IMR-90 (cell line): ENCODE measurements around the gene TMEM181. TPM values are rescaled to one million over a fixed set of nuclear protein-coding genes. Genes with fewer than 3 reads are reported as not detected.
"Not testable (repeated sequence)": the region's sequence is repeated elsewhere in the genome, so short reads cannot be mapped to it uniquely, and the experiment has no call there.

Source experiments
- ATAC-seq: fragments of 200-7000 bp; cut with Tn5 transposase; 2 replicates; pipeline ENCODE4 v1.9.1; 2020; ENCODE audit warnings: low read depth, mild to moderate bottlenecking, moderate library complexity
- BruUV-seq: library from RNA; stranded (reverse); fragments of 400-500 nt; replicated peaks from 2 replicates; lab custom pipeline; 2021; lab: Mats Ljungman, UMichigan
- CTCF ChIA-PET: fragments of 300-600 bp; formaldehyde crosslinking; extraction: SDS; loops from one replicate; lab custom pipeline; 2021; ENCODE audit warnings: antibody characterized with exemption; lab: Yijun Ruan, JAX
- POLR2A ChIA-PET: fragments of 300-600 bp; sonication (Branson Sonifier 250); formaldehyde crosslinking; loops from one replicate; lab custom pipeline; 2022; ENCODE audit warnings: antibody characterized with exemption; ENCODE audit not compliant: unreplicated experiment; lab: Charles Lee
- DNase-seq: peaks from one replicate; pipeline ENCODE4 v3.0.0; 2013
- H2AFZ ChIP-seq: replicated peaks from 2 replicates; pipeline ENCODE3; 2013; ENCODE audit warnings: low read length, mild to moderate bottlenecking; ENCODE audit not compliant: poor library complexity
- H2AK5ac ChIP-seq: 2 replicates; pipeline ENCODE4 v1.6.1; 2013; ENCODE audit warnings: low read depth, low read length, inconsistent platforms
- H2AK9ac ChIP-seq: replicated peaks from 2 replicates; pipeline ENCODE3; 2013; ENCODE audit warnings: mild to moderate bottlenecking, low read depth, low read length, moderate library complexity; ENCODE audit not compliant: poor library complexity
- H2BK120ac ChIP-seq: 2 replicates; pipeline ENCODE4 v1.6.1; 2013; ENCODE audit warnings: low read depth, low read length, inconsistent platforms
- H2BK15ac ChIP-seq: 3 replicates; pipeline ENCODE4 v1.6.1; 2013; ENCODE audit warnings: low read depth, low read length, inconsistent platforms
- H2BK20ac ChIP-seq: 2 replicates; pipeline ENCODE4 v1.6.1; 2013; ENCODE audit warnings: low read depth, mild to moderate bottlenecking, inconsistent platforms, low read length, moderate library complexity
- H2BK5ac ChIP-seq: 2 replicates; pipeline ENCODE4 v1.6.1; 2013; ENCODE audit warnings: mild to moderate bottlenecking, low read depth, low read length, inconsistent platforms; ENCODE audit not compliant: poor library complexity, severe bottlenecking
- H3K14ac ChIP-seq: replicated peaks from 2 replicates; pipeline ENCODE4 v1.6.1; 2013; ENCODE audit warnings: low read depth, low read length, inconsistent platforms
- H3K18ac ChIP-seq: 2 replicates; pipeline ENCODE4 v1.6.1; 2013; ENCODE audit warnings: low read depth, low read length, control low read depth
- H3K23ac ChIP-seq: 2 replicates; pipeline ENCODE4 v1.6.1; 2013; ENCODE audit warnings: low read depth, low read length, inconsistent platforms
- H3K27ac ChIP-seq: 2 replicates; pipeline ENCODE4 v1.5.1; 2013; ENCODE audit warnings: mild to moderate bottlenecking, control low read depth, low read length; ENCODE audit not compliant: insufficient read depth
- H3K27me3 ChIP-seq: 2 replicates; pipeline ENCODE4 v1.6.1; 2013; ENCODE audit warnings: low read length; ENCODE audit not compliant: control insufficient read depth, insufficient read depth
- H3K36me3 ChIP-seq: 2 replicates; pipeline ENCODE4 v1.6.1; 2013; ENCODE audit warnings: low read length, mixed read lengths; ENCODE audit not compliant: control insufficient read depth, insufficient read depth
- H3K4ac ChIP-seq: 2 replicates; pipeline ENCODE4 v1.6.1; 2013; ENCODE audit warnings: low read depth, low read length, inconsistent platforms
- H3K4me1 ChIP-seq: 2 replicates; pipeline ENCODE4 v1.6.1; 2013; ENCODE audit warnings: low read length, mixed read lengths; ENCODE audit not compliant: control insufficient read depth, insufficient read depth
- H3K4me2 ChIP-seq: 2 replicates; pipeline ENCODE4 v1.6.1; 2013; ENCODE audit warnings: low read depth, mild to moderate bottlenecking, control low read depth, low read length, moderate library complexity
- H3K4me3 ChIP-seq: 2 replicates; pipeline ENCODE4 v1.5.1; 2013; ENCODE audit warnings: low read depth, mild to moderate bottlenecking, control low read depth, low read length, moderate library complexity; ENCODE audit not compliant: insufficient read depth
- H3K56ac ChIP-seq: 2 replicates; pipeline ENCODE4 v1.6.1; 2013; ENCODE audit warnings: low read length, inconsistent platforms; ENCODE audit not compliant: insufficient read depth; ENCODE audit errors: extremely low read depth
- H3K79me1 ChIP-seq, 2 experiments: 2 replicates each; pipeline ENCODE4 v1.6.1; 2013; ENCODE audit warnings: low read length in 2 of 2, inconsistent platforms in 1 of 2, low read depth in 1 of 2
- H3K9ac ChIP-seq: 2 replicates; pipeline ENCODE4 v1.6.1; 2013; ENCODE audit warnings: low read depth, low read length, control low read depth
- H3K9me1 ChIP-seq: 2 replicates; pipeline ENCODE4 v1.6.1; 2013; ENCODE audit warnings: low read length, inconsistent platforms; ENCODE audit not compliant: insufficient read depth
- H3K9me3 ChIP-seq: 2 replicates; pipeline ENCODE4 v1.6.1; 2013; ENCODE audit warnings: low read length; ENCODE audit not compliant: control insufficient read depth, insufficient read depth
- H4K20me1 ChIP-seq: 2 replicates; pipeline ENCODE4 v1.6.1; 2013; ENCODE audit warnings: low read length, inconsistent platforms; ENCODE audit not compliant: insufficient read depth
- H4K5ac ChIP-seq: 2 replicates; pipeline ENCODE4 v1.6.1; 2013; ENCODE audit warnings: mild to moderate bottlenecking, low read depth, low read length, control low read depth
- H4K8ac ChIP-seq, 2 experiments: 2 replicates each; pipeline ENCODE4 v1.6.1; 2013; ENCODE audit warnings: low read depth in 2 of 2, low read length in 2 of 2, control low read depth in 1 of 2, inconsistent platforms in 1 of 2
- H4K91ac ChIP-seq: 2 replicates; pipeline ENCODE4 v1.6.1; 2013; ENCODE audit warnings: low read depth, low read length, inconsistent platforms; ENCODE audit not compliant: insufficient read depth
- WGBS, 2 experiments: methylation state at CpG; one replicate each; pipeline versions ENCODE4 v1.1.5 to v1.1.7; 2013; ENCODE audit warnings: missing lambda C conversion rate in 2 of 2; ENCODE audit not compliant: insufficient read length in 1 of 2; ENCODE audit errors: extremely low coverage in 2 of 2; 5-methylcytosine and 5-hydroxymethylcytosine counted together
- dilution Hi-C: fragments of 300-500 bp; cut with HindIII; formaldehyde crosslinking; loops from one replicate; pipeline ENCODE4 v1.14.3; 2018; ENCODE audit warnings: low sequenced_read_pairs; ENCODE audit not compliant: unreplicated experiment
- in situ Hi-C: fragments of 300-500 bp; cut with MboI; formaldehyde crosslinking; loops from 3 replicates; pipeline ENCODE4 v1.14.3; 2019; ENCODE audit warnings: low sequenced_read_pairs, inconsistent platforms, mixed read lengths
- intact Hi-C: fragments of 100-400 bp; cut with micrococcal nuclease; formaldehyde crosslinking; loops from 2 replicates; pipeline ENCODE4 v1.10.0; 2022
- polyA plus RNA-seq, 3 experiments: library from polyadenylated mRNA; depleted of rRNA; stranded (reverse); fragments of >200 nt; gene quantifications; 2 replicates each; pipeline ENCODE4 v1.2.3, GENCODE V29; 2012; ENCODE audit warnings: low replicate concordance in 1 of 3
- total RNA-seq: library from RNA; depleted of rRNA; stranded (reverse); fragments of >200 nt; gene quantifications from 2 replicates; pipeline ENCODE4 v1.2.3, GENCODE V29; 2012

TMEM181 gene
- total and polyA plus RNA-seq, 2 of the 4 experiments (the other 2 are of a cell fraction), result 22.8 to 27.8 TPM

- H3K27me3 ChIP-seq, H2BK5ac ChIP-seq, H3K18ac ChIP-seq, H2BK15ac ChIP-seq, dilution Hi-C loops, BruUV-seq, H3K23ac ChIP-seq, POLR2A ChIA-PET, H3K4me3 ChIP-seq, H3K4me1 ChIP-seq, H4K5ac ChIP-seq, H4K8ac ChIP-seq, H2AK9ac ChIP-seq, CTCF ChIA-PET, H3K14ac ChIP-seq, H4K20me1 ChIP-seq, H4K91ac ChIP-seq, H3K27ac ChIP-seq, H2BK20ac ChIP-seq, H3K4ac ChIP-seq, H2AK5ac ChIP-seq, H3K9me1 ChIP-seq, intact Hi-C loops, H3K9me3 ChIP-seq, H3K4me2 ChIP-seq, ATAC-seq, DNase-seq, H2AFZ ChIP-seq, H2BK120ac ChIP-seq, H3K56ac ChIP-seq, H3K9ac ChIP-seq, in situ Hi-C loops: not testable (repeated sequence)
- Histone ChIP-seq H3K36me3 (peaks cover 23% of the 10 kb centered on the region), H3K79me1 (peaks cover 0 to 11% of the 10 kb centered on the region in 2 experiments; a peak in 2 of 4 replicates)
- WGBS, 2 experiments, result no CpG with 5 or more reads among the region's 3 CpGs
These were observed 54.7 kb downstream of the TMEM181 start for GRCh38 chr6:158614606-158615005.

- BruUV-seq, intact Hi-C loops, H3K23ac ChIP-seq, H3K14ac ChIP-seq, H3K9ac ChIP-seq, H3K18ac ChIP-seq, H4K20me1 ChIP-seq, dilution Hi-C loops, DNase-seq, H3K27ac ChIP-seq, H3K27me3 ChIP-seq, H4K8ac ChIP-seq, H4K5ac ChIP-seq, H2AFZ ChIP-seq, H2BK15ac ChIP-seq, H2BK5ac ChIP-seq, H3K4me3 ChIP-seq, H3K9me3 ChIP-seq, H2BK20ac ChIP-seq, H3K4me2 ChIP-seq, in situ Hi-C loops, H2BK120ac ChIP-seq, H2AK9ac ChIP-seq, H3K4ac ChIP-seq, H4K91ac ChIP-seq, H2AK5ac ChIP-seq, H3K9me1 ChIP-seq, POLR2A ChIA-PET, ATAC-seq, CTCF ChIA-PET, H3K4me1 ChIP-seq, H3K56ac ChIP-seq: not testable (repeated sequence)
- no CpG with 5 or more reads among the region's 3 CpGs for WGBS, 2 experiments
- peaks cover 7 to 16% of the 10 kb centered on the region in 2 experiments for H3K79me1 ChIP-seq
- H3K36me3 ChIP-seq, result peaks cover 22% of the 10 kb centered on the region
These were observed 58.4 kb downstream of the TMEM181 start for GRCh38 chr6:158618289-158618688.
